ENCODE results near the gene LCE2C. TPM values are rescaled to one million over a fixed set of nuclear protein-coding genes. Genes with fewer than 3 reads are reported as not detected.

Gene LCE2C
- total RNA-seq, 1 experiment from 2014 or later = not detected

- DNase-seq (ENCODE audit: low read depth, low spot score) = no peak
- Histone ChIP-seq H3K4me3 (ENCODE audit: low read depth in 2 of 2, low read length in 2 of 2) (no peak overlapping the region), H3K27ac (ENCODE audit: low read length) (no peak overlapping the region), H3K9me3 (ENCODE audit: control insufficient read depth, insufficient read depth, low read depth, low read length) (no peaks in the 10 kb centered on the region), H3K27me3 (ENCODE audit: control insufficient read depth, insufficient read depth, low read length) (no peaks in the 10 kb centered on the region; the same call in none of the 2 replicates), H3K4me1 (ENCODE audit: control insufficient read depth, insufficient read depth, low read length) (no peaks in the 10 kb centered on the region), H3K36me3 (ENCODE audit: control insufficient read depth, insufficient read depth, low read length) (no peaks in the 10 kb centered on the region)
- BruUV-seq (replicated peaks) = no TSS peak
- intact Hi-C loops (cut with micrococcal nuclease; ENCODE audit: unreplicated experiment) (no loop called here), in situ Hi-C loops (cut with HindIII; ENCODE audit: low pct_unique_long_range_greater_than_20kb, low sequenced_read_pairs) (no loop called here)
- ATAC-seq = no peak
- ChIA-PET POLR2A (no interaction called here), CTCF (no interaction called here)
- TF ChIP-seq CTCF (IDR thresholded peaks at IDR 0.05) = 0 out of 2 replicates have a peak, but pooled peaks have one; percentile 4
- TF ChIP-seq REST (IDR thresholded peaks at IDR 0.05; ENCODE audit: insufficient read depth in 1 of 2, low read depth in 2 of 2, low read length in 1 of 2) = no peak
Measured at GRCh38 chr1:152725261-152725660, 50.2 kb downstream of the LCE2C start.

Other genes with a start within 250 kb of the LCE2C start
- not detected for gene LCE5A, start 164.5 kb upstream of the LCE2C start, total RNA-seq (2021; ENCODE audit: unreplicated experiment)
- gene CRCT1, start 160.8 kb upstream of the LCE2C start, total RNA-seq (2021; ENCODE audit: unreplicated experiment) = not detected
- not detected for gene LCE3E, start 108.5 kb upstream of the LCE2C start, total RNA-seq (2021; ENCODE audit: unreplicated experiment)
- not detected for gene LCE3D, start 94.8 kb upstream of the LCE2C start, total RNA-seq (2021; ENCODE audit: unreplicated experiment)
- gene LCE3C, start 75.0 kb upstream of the LCE2C start, total RNA-seq (2021; ENCODE audit: unreplicated experiment) = not detected
- not detected for gene LCE3B, start 61.5 kb upstream of the LCE2C start, total RNA-seq (2021; ENCODE audit: unreplicated experiment)
- gene LCE3A, start 52.2 kb upstream of the LCE2C start, total RNA-seq (2021; ENCODE audit: unreplicated experiment) = not detected
- gene LCE2D, start 11.9 kb upstream of the LCE2C start, total RNA-seq (2021; ENCODE audit: unreplicated experiment) = not detected
- not detected for gene LCE2B, start 10.8 kb downstream of the LCE2C start, total RNA-seq (2021; ENCODE audit: unreplicated experiment)
- not detected for gene LCE2A, start 23.1 kb downstream of the LCE2C start, total RNA-seq (2021; ENCODE audit: unreplicated experiment)
- gene LCE4A, start 32.9 kb downstream of the LCE2C start, total RNA-seq (2021; ENCODE audit: unreplicated experiment) = not detected
- gene KPRP, start 82.7 kb downstream of the LCE2C start, total RNA-seq (2021; ENCODE audit: unreplicated experiment) = not detected
- not detected for gene LCE1F, start 99.9 kb downstream of the LCE2C start, total RNA-seq (2021; ENCODE audit: unreplicated experiment)
- gene LCE1E, start 111.0 kb downstream of the LCE2C start, total RNA-seq (2021; ENCODE audit: unreplicated experiment) = not detected
- not detected for gene LCE1D, start 121.4 kb downstream of the LCE2C start, total RNA-seq (2021; ENCODE audit: unreplicated experiment)
- not detected for gene LCE1C, start 131.4 kb downstream of the LCE2C start, total RNA-seq (2021; ENCODE audit: unreplicated experiment)
- gene LCE1B, start 136.7 kb downstream of the LCE2C start, total RNA-seq (2021; ENCODE audit: unreplicated experiment) = not detected
- not detected for gene LCE1A, start 152.2 kb downstream of the LCE2C start, total RNA-seq (2021; ENCODE audit: unreplicated experiment)
- gene LCE6A, start 167.6 kb downstream of the LCE2C start, total RNA-seq (2021; ENCODE audit: unreplicated experiment) = not detected
- not detected for gene LCE7A, start 184.7 kb downstream of the LCE2C start, total RNA-seq (2021; ENCODE audit: unreplicated experiment)
- gene SMCP, start 203.0 kb downstream of the LCE2C start, total RNA-seq (2021; ENCODE audit: unreplicated experiment) = not detected
- gene IVL, start 233.3 kb downstream of the LCE2C start, total RNA-seq (2021; ENCODE audit: unreplicated experiment) = not detected

All from Panc1 (cell line).